Vagina (tissue), 2 donors: ENCODE data around the gene ETV4.

Experiments
- POLR2AphosphoS5 ChIP-seq, 2 donors: sonication (generic); formaldehyde crosslinking; IDR thresholded peaks; one replicate each; pipeline ENCODE4 v1.9.0; 2017; ENCODE audit warnings: antibody characterized with exemption in 2 of 2, mild to moderate bottlenecking in 2 of 2, low read depth in 1 of 2; ENCODE audit not compliant: insufficient read depth in 1 of 2
- TF ChIP-seq, protein P1 (sequence below), 3 experiments: fragments of 450-650 bp in 2 of 3; fragments of 200-600 bp in 1 of 3; sonication (generic) in 1 of 3; IDR thresholded peaks; one replicate each; pipeline ENCODE4 v1.5.1; 2017 to 2019; ENCODE audit warnings: antibody characterized with exemption in 3 of 3, mild to moderate bottlenecking in 2 of 3, moderate library complexity in 2 of 3

DNA sequence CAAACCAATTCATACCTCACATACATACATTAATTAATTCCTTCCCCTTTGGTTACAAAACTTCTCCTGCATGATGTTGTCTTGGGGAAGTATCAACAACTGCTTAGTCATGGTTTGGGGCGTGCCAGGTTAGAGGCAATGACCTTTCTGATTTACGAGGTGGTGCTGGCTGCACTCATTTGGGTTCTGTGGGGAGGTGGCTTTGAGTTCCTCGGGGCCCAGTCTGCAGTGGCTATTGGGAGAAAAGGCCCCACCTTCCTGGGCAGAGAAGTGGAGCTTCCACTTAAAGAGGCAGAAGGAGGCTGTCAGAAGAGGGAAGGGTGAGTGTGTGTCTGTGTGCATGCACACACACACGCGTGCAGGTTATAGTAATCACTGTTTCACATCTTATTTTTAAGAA lies 10.2 kb upstream of the ETV4 start:
- TF ChIP-seq, protein P1, sequence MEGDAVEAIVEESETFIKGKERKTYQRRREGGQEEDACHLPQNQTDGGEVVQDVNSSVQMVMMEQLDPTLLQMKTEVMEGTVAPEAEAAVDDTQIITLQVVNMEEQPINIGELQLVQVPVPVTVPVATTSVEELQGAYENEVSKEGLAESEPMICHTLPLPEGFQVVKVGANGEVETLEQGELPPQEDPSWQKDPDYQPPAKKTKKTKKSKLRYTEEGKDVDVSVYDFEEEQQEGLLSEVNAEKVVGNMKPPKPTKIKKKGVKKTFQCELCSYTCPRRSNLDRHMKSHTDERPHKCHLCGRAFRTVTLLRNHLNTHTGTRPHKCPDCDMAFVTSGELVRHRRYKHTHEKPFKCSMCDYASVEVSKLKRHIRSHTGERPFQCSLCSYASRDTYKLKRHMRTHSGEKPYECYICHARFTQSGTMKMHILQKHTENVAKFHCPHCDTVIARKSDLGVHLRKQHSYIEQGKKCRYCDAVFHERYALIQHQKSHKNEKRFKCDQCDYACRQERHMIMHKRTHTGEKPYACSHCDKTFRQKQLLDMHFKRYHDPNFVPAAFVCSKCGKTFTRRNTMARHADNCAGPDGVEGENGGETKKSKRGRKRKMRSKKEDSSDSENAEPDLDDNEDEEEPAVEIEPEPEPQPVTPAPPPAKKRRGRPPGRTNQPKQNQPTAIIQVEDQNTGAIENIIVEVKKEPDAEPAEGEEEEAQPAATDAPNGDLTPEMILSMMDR (IDR thresholded peaks at IDR 0.05): no peak
- peak; percentile 13 to 66 for TF ChIP-seq POLR2AphosphoS5 (IDR thresholded peaks at IDR 0.05; ENCODE audit: insufficient read depth in 1 of 2, low read depth in 1 of 2)
